HepG2 (cell line): ENCODE results near the gene OAF. TPM values are rescaled to one million over a fixed set of nuclear protein-coding genes. Genes with fewer than 3 reads are reported as not detected.

ENCODE experiments used
- BHLHE40 ChIP-seq: IDR thresholded peaks from 2 replicates; pipeline ENCODE4 v1.6.1; 2011; ENCODE audit warnings: low read length, improper control_type of control experiment
- BRD4 ChIP-seq: sonication (generic); formaldehyde crosslinking; IDR thresholded peaks from 2 replicates; pipeline ENCODE4 v1.4.0; 2020; ENCODE audit warnings: missing genetic modification reagents
- ELF1 ChIP-seq: sonication (generic); formaldehyde crosslinking; IDR thresholded peaks from 2 replicates; pipeline ENCODE4 v1.4.0; 2020; ENCODE audit warnings: missing genetic modification reagents
- IKZF4 ChIP-seq: sonication (generic); formaldehyde crosslinking; IDR thresholded peaks from 2 replicates; pipeline ENCODE4 v1.5.1; 2020; ENCODE audit warnings: borderline replicate concordance, mild to moderate bottlenecking, low read depth, missing genetic modification reagents; ENCODE audit errors: not compliant biosample characterization
- KDM3A ChIP-seq: IDR thresholded peaks from 2 replicates; pipeline ENCODE4 v1.6.1; 2018; ENCODE audit warnings: low read depth, missing compliant biosample characterization
- MEIS2 ChIP-seq: sonication (generic); formaldehyde crosslinking; IDR thresholded peaks from 2 replicates; pipeline ENCODE4 v1.9.0; 2021; ENCODE audit warnings: mild to moderate bottlenecking, missing genetic modification reagents
- NAIF1 ChIP-seq: sonication (generic); formaldehyde crosslinking; IDR thresholded peaks from 2 replicates; pipeline ENCODE4 v1.5.0; 2020; ENCODE audit warnings: mild to moderate bottlenecking, missing genetic modification reagents, borderline replicate concordance
- PAXIP1 ChIP-seq: sonication (generic); formaldehyde crosslinking; conservative IDR thresholded peaks from 2 replicates; pipeline ENCODE4 v1.4.0; 2020; ENCODE audit warnings: mild to moderate bottlenecking, missing genetic modification reagents, moderate library complexity
- PBX2 ChIP-seq: IDR thresholded peaks from 2 replicates; pipeline ENCODE4 v1.6.1; 2016; ENCODE audit warnings: control low read depth
- RBM22 ChIP-seq: fragments of 200-400 bp; formaldehyde crosslinking; optimal IDR thresholded peaks from 2 replicates; pipeline ENCODE3; 2017; ENCODE audit warnings: mild to moderate bottlenecking, low read length, moderate library complexity
- REST ChIP-seq, 2 experiments: IDR thresholded peaks; 2 replicates each; pipeline ENCODE4 v1.6.1; 2011 to 2012; ENCODE audit warnings: low read length in 2 of 2, borderline replicate concordance in 1 of 2, low read depth in 1 of 2, mild to moderate bottlenecking in 1 of 2, moderate library complexity in 1 of 2
- SALL2 ChIP-seq: sonication (generic); formaldehyde crosslinking; IDR thresholded peaks from 2 replicates; pipeline ENCODE4 v1.8.1; 2023; ENCODE audit warnings: mild to moderate bottlenecking, missing genetic modification reagents, inconsistent platforms
- SNAI1 ChIP-seq: sonication (generic); formaldehyde crosslinking; IDR thresholded peaks from 2 replicates; pipeline ENCODE4 v1.5.0; 2020; ENCODE audit warnings: mild to moderate bottlenecking, missing genetic modification reagents, borderline replicate concordance
- SNAPC2 ChIP-seq: sonication (generic); formaldehyde crosslinking; IDR thresholded peaks from 2 replicates; pipeline ENCODE4 v1.8.1; 2022; ENCODE audit warnings: mild to moderate bottlenecking, missing genetic modification reagents
- ZNF790 ChIP-seq: sonication (generic); formaldehyde crosslinking; IDR thresholded peaks from 2 replicates; pipeline ENCODE4 v1.8.0; 2022; ENCODE audit warnings: missing genetic modification reagents, mild to moderate bottlenecking, borderline replicate concordance
- ZSCAN29 ChIP-seq: sonication (generic); formaldehyde crosslinking; conservative IDR thresholded peaks from 2 replicates; pipeline ENCODE4 v1.4.0; 2020; ENCODE audit warnings: mild to moderate bottlenecking, missing genetic modification reagents
- ZUFSP ChIP-seq: sonication (generic); formaldehyde crosslinking; IDR thresholded peaks from 2 replicates; pipeline ENCODE4 v1.9.0; 2021; ENCODE audit warnings: missing genetic modification reagents, mild to moderate bottlenecking, borderline replicate concordance
- polyA plus RNA-seq, 8 experiments: library from polyadenylated mRNA; depleted of rRNA in 3 of 8; stranded (reverse) in 7 of 8; unstranded in 1 of 8; fragments of >200 nt; fragmentation: Illumina TruSeq in 4 of 8; extraction: Trizol in 4 of 8; gene quantifications; 2 replicates each; pipeline versions ENCODE4 v1.2.1 to v1.2.3, GENCODE V29; 2011 to 2016; ENCODE audit warnings: low read depth in 4 of 8, missing spikeins in 1 of 8, mixed read lengths in 1 of 8; ENCODE audit not compliant: insufficient read depth in 1 of 8
- total RNA-seq, 5 experiments: library from RNA; depleted of rRNA; stranded (reverse); fragments of >200 nt; fragmentation: Illumina TruSeq; extraction: Trizol; gene quantifications; 2 replicates each; pipeline ENCODE4 v1.2.3, GENCODE V29; 2016; ENCODE audit warnings: low read depth in 1 of 5
- TF ChIP-seq, protein P1 (sequence below): IDR thresholded peaks from 2 replicates; pipeline ENCODE4 v1.6.1; 2018; ENCODE audit warnings: missing genetic modification reagents

Gene OAF
- total and polyA plus RNA-seq, 2 of the 13 experiments (the other 11 are each of a cell fraction or from before 2014, with no cell fraction given), result 63.7 to 94.6 TPM

DNA sequence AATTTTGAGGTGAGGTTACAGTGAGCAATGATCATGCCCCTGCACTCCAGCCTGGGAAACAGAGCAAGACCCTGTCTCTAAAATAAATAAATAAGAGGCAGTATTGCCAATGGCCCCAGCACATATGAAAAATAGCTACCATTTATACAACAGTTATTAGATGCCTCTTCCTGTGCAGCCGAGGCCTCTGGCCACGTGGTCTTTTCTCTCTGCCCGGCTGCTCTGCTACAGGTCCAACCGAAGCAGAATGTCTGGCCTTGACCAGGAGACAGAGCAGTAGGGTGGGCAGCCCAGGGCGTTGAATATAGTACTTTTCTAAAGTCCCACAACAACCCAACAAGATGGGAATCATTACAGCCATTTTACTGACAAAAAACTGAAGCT is 12.4 kb upstream of the OAF start (continued):
- TF ChIP-seq PAXIP1 (CRISPR knock-in tag), result no peak
- no peak for TF ChIP-seq RBM22
- TF ChIP-seq IKZF4, result no peak
- TF ChIP-seq SALL2 (CRISPR knock-in tag), result no peak
- TF ChIP-seq SNAI1, result no peak
- TF ChIP-seq NAIF1 (CRISPR knock-in tag), result no peak
- TF ChIP-seq REST (IDR thresholded peaks at IDR 0.05; ENCODE audit: borderline replicate concordance in 1 of 2, low read depth in 1 of 2, low read length in 2 of 2), result no peak
- no peak for TF ChIP-seq ELF1 (CRISPR knock-in tag)
- TF ChIP-seq ZNF790, result no peak
- 0 out of 2 replicates have a peak, but pooled peaks have one; percentile 60 for TF ChIP-seq BRD4
- no peak for TF ChIP-seq PBX2 (CRISPR knock-in tag)
- no peak for TF ChIP-seq ZSCAN29 (CRISPR knock-in tag)
- TF ChIP-seq SNAPC2 (CRISPR knock-in tag), result no peak
- TF ChIP-seq ZUFSP (CRISPR knock-in tag), result no peak
- TF ChIP-seq BHLHE40, result no peak
- TF ChIP-seq, protein P1, sequence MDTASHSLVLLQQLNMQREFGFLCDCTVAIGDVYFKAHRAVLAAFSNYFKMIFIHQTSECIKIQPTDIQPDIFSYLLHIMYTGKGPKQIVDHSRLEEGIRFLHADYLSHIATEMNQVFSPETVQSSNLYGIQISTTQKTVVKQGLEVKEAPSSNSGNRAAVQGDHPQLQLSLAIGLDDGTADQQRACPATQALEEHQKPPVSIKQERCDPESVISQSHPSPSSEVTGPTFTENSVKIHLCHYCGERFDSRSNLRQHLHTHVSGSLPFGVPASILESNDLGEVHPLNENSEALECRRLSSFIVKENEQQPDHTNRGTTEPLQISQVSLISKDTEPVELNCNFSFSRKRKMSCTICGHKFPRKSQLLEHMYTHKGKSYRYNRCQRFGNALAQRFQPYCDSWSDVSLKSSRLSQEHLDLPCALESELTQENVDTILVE (CRISPR knock-in tag), result no peak
- no peak for TF ChIP-seq MEIS2 (CRISPR knock-in tag)
- no peak for TF ChIP-seq KDM3A (CRISPR knock-in tag)
